HS-5 (cell line): ENCODE results near the gene CCS.
A peak's percentile ranks its signal among the peaks of the same experiment; 100 is the strongest.
"Not testable (repeated sequence)": the region's sequence is repeated elsewhere in the genome, so short reads cannot be mapped to it uniquely, and the experiment has no call there.

Source experiments
- DNase-seq: peaks from one replicate; pipeline ENCODE4 v3.0.0-alpha.2; 2012; ENCODE audit warnings: low read depth

The CCS gene

DNA sequence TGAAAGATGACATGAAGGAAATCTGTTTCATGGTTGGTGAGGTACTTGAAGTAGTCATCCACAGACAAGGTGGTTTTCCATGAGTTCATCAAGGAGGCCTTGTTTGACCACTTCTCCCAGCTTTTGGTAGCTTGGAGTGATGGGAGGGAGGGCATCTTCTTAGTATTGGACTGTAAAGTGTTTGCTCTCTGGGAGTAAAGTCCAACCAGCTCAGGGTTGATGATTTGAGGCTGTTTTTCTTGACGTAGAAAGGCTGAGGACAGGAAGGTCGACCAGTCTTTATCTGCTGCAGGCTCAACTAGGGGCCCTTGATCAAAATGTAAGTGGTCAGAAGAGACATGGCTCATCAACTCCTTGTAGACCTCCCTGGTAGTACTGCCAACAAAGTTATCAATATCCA, 1.8 kb upstream of the CCS start:
- no peak for DNase-seq

- DNase-seq = no peak
These were observed 284 bp downstream of the CCS start for GRCh38 chr11:66593303-66593635.

DNA sequence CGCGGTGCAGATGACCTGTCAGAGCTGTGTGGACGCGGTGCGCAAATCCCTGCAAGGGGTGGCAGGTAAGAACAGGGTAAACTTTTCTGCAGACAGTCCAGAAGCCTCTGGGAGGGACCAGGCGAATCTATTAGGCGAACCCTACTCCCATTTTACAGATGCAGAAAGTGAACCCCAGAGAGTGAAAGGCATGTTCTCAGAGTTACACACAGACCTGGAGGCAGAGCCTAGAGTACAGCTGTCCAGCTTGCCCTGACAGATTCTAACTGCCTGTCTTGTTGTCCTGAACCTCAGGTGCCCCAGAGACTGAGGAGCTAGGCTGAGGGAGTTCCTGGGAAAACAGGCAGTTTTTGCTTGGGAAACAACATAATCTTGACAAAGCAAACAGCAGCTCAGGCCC, 665 bp downstream of the CCS start:
- no peak for DNase-seq

GRCh38 chr11:66595245-66595904, 2.4 kb downstream of the CCS start:
- DNase-seq = no peak

DNA sequence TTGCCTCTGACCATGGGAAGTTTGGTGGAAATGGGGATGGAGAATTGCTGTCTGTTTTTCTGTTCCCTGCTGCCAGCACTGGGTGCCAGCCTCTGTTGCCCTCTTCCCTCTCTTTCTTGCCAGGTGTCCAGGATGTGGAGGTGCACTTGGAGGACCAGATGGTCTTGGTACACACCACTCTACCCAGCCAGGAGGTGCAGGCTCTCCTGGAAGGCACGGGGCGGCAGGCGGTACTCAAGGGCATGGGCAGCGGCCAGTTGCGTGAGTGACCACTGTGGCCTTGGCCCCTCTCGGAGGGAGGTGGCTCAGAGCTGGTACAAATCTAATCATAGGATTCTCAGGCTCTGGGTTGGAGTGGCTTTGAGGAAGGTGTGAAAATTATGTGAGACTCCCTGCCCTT, 6.0 kb downstream of the CCS start:
- DNase-seq = no peak

DNA sequence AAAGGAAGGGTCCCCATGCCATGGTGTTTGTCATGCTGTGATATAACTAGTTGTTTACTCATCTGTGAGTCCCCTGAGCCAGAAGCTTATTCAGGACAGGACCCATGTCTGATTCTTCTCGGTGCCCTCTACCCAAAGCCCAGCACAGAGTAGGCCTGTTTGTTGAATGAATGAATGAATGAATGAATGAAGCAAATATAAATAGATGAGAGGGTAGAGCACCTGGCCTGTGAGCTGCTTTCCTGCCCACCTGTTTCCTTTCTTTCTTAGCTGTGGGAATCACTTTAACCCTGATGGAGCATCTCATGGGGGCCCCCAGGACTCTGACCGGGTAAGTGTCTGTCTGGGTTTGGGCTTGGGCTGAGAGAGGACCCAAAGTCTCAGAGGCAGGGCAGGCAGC, 7.2 kb downstream of the CCS start:
- DNase-seq = no peak

DNA sequence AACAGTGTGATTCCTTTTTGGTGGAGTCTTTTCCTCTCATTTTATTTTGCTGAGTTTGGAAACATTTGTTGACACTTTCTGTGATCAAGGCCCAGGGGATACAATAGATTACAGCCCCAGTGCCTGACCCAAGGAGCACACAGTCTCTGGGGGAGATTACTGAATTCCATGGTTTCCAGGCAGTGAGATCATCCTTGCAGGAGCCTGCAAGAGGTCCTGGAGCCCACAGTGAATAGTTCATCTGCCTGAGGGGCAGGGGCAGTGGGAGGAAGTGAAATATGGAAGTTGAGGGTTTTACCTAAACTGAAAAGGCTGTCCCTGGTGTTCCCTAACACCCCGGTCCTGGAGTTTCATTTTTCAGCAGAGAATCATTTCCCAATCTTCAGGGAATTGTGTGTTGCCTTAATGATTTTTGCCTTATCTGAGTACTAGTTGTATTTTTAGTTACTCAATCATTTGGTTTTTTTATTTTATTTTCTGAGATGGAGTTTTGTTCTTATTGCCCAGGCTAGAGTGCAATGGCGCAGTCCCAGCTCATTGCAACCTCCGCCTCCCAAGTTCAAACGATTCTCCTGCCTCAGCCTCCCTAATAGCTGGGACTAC, 7.7 kb downstream of the CCS start:
- no peak for DNase-seq

DNA sequence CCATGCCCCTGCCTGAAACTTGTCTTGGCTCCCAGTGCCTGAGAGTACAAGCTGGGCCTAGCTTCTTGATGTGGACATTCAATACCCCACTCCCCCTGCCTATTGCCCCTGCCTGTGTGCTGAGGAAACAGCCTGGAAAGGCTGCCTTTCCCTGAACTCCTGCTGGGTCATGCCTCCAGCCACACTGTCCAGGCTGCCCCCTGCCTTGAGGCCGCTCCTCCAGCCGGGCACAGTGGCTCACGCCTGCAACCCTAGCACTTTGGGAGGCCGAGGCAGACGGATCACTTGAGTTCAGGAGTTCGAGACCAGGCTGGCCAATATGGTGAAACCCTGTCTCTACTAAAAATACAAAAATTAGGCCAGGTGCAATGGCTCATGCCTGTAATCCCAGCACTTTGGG, 10.1 kb downstream of the CCS start:
- no peak for DNase-seq

DNA sequence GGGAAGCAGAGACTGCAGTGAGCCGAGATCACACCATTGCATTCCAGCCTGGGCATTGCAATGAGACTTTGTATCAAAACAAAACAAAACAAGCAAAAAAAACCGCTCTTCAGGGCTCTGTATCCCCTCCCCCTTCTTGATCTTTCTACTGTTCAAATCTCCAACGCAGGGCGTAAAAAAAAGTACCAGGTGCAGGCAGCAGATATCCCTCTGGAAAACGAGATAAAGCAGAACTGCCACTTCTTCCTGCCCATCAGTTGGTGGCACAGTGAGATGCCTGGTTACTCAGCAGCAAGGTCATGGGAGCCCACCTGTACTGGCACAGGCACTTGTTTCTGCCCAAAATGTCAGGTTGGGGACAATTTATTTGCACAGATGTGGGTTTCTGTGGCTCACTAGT, 11.2 kb downstream of the CCS start:
- DNase-seq = no peak

DNA sequence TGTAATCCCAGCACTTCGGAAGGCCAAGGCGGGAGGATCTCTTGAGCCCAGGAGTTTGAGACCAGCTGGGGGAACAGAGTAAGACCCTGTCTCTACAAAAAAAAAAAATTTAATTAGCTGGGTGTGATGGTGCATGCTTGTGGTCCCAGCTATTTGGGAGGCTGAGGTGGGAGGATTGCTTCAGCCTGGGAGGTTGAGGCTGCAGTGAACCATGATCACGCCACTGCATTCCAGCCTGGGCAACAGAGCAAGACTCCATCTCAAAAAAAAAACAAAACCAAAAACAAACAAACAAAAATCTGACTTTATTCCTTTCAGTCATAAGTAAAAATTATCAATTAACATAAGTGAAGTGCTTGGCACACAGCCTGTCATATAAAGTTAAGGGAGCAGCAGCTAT, 13.6 kb downstream of the CCS start:
- DNase-seq = not testable (repeated sequence)

- peak; percentile 15 for DNase-seq
These were observed 14.3 kb downstream of the CCS start for GRCh38 chr11:66607126-66607834.

DNA sequence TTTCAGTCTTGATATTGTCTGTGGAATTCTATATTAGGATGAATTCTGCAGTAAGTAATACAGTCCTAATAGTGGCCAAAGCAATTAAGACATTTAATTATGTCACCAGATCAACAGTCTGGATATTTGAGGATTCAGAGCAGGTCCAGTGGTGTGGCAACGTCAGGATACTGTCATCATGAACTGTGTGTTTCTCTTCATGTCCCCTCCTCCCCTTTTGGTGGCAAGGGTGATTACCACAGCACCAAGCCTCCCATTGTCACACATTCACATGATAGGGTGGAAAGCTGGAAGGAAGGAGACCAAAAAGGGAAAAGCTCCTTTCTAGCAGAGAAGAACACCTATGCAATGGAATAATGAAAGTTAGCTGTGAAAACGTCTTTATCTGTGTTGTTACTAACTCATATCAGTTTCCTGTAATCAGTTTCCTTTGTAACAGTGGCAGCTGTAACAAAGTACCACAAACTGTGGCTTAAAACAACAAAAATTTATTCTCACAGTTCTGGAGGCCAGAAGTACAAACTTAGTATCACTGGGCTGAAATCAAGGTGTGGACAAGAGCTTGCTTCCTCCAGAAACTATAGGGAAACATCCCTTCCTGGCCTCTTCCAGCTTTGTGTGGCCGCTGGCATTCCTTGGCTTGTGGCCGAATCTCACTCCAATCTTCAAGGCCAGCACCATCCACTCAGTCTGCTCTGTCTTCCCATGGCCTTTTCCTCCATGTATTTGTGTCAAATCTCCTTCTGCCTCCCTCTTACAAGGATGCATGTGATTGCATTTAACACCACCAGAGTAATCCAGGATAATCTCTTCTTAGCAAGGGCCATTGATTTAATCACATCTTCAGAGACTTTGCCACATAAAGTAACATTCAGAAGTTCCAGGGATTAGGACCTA, 17.0 kb downstream of the CCS start:
- no peak for DNase-seq

- DNase-seq = no peak
These were observed 19.5 kb downstream of the CCS start for GRCh38 chr11:66612458-66612857.

- no peak for DNase-seq
These were observed 21.1 kb downstream of the CCS start for GRCh38 chr11:66614073-66614472.

GRCh38 chr11:66616379-66617154, 23.6 kb downstream of the CCS start, which contains the start of gene RBM14:
Gene RBM14, plus strand, starts transcription at chr11:66616630. Its CDS starts 91 bp downstream, at chr11:66616721.
- DNase-seq = peak; percentile 97

GRCh38 chr11:66617155-66617834, 24.3 kb downstream of the CCS start:
- DNase-seq = peak; percentile 24

DNA sequence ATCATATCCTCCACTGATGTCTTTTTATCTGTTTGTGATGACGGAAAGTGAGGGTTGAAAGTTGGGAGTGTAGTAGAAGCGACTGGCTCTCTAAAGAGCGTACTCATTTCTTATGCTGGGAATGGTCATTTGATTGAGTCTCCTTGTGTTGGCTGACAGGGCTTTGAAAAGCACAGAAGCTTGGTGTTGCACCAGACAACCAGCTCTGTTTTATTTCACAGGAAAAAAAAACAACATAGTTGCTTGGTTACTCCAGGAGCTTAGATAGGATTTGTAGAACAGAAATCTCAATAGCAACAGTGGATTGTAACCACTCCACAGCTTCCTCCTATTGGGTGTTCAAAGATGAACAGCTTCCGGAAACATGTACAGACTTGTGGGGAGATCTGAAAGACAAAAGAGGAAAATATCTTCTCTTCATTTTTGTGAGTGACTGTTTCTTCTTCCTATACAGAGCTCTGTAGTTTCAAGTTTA, 26.1 kb downstream of the CCS start:
- DNase-seq = no peak

- no peak for DNase-seq
These were observed 31.5 kb downstream of the CCS start for GRCh38 chr11:66624450-66624849.

GRCh38 chr11:66625041-66625751, 32.2 kb downstream of the CCS start:
- no peak for DNase-seq

DNA sequence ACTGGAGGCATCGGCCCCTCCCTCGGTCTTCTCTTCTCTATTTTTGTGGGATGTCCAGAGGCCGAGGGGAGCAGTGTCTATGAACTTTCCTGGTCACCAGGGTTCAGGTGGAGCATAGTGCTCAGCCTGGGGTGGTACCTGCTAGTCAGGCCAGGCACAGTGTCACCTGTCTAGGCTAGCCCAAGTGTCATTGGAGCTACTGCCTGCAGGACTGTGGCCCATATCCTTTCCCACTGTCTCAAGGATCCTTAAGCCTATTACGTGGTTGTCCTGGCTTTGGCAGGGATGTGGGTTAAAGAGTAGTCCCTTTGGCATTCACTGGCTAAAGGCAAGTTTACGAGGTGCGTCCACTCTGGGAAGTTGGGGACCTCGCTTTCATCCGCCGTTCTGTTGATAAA, 32.8 kb downstream of the CCS start:
- no peak for DNase-seq
